Mucosa of stomach (tissue), 1 donor: ENCODE data around the gene ESRRG.

Experiments used
- H3K27me3 ChIP-seq: one replicate; pipeline ENCODE4 v1.7.0; 2013; ENCODE audit warnings: mild to moderate bottlenecking, low read length; ENCODE audit not compliant: control insufficient read depth, insufficient read depth
- H3K36me3 ChIP-seq: one replicate; pipeline ENCODE4 v1.7.0; 2013; ENCODE audit warnings: low read length; ENCODE audit not compliant: control insufficient read depth, insufficient read depth
- H3K4me1 ChIP-seq: one replicate; pipeline ENCODE4 v1.7.0; 2013; ENCODE audit warnings: mild to moderate bottlenecking, low read length; ENCODE audit not compliant: control insufficient read depth, insufficient read depth
- H3K4me3 ChIP-seq: one replicate; pipeline ENCODE4 v1.7.0; 2013; ENCODE audit warnings: low read length
- H3K9ac ChIP-seq: one replicate; pipeline ENCODE4 v1.7.0; 2013; ENCODE audit warnings: mild to moderate bottlenecking, low read length, moderate library complexity
- H3K9me3 ChIP-seq: one replicate; pipeline ENCODE4 v1.7.0; 2013; ENCODE audit warnings: mild to moderate bottlenecking, low read length, moderate library complexity; ENCODE audit not compliant: control insufficient read depth
- donor health status: Pancreatic carcinoma.

The ESRRG gene

GRCh38 chr1:216518844-216519627, 204.2 kb downstream of the ESRRG start:
- H3K27me3 ChIP-seq: no peaks in the 10 kb centered on the region
- H3K4me3 ChIP-seq: no peak overlapping the region
- no peaks in the 10 kb centered on the region for H3K9me3 ChIP-seq
- no peak overlapping the region for H3K9ac ChIP-seq
- no peaks in the 10 kb centered on the region for H3K4me1 ChIP-seq
- H3K36me3 ChIP-seq: no peaks in the 10 kb centered on the region

- Histone ChIP-seq H3K4me3 (no peak overlapping the region), H3K4me1 (peaks cover 17% of the 10 kb centered on the region), H3K36me3 (no peaks in the 10 kb centered on the region), H3K9me3 (no peaks in the 10 kb centered on the region), H3K9ac (no peak overlapping the region), H3K27me3 (no peaks in the 10 kb centered on the region)
Observed at GRCh38 chr1:216502528-216503162, 220.6 kb downstream of the ESRRG start.

GRCh38 chr1:216500273-216500967, 222.8 kb downstream of the ESRRG start:
- Histone ChIP-seq H3K9ac (no peak overlapping the region), H3K4me1 (peaks cover 17% of the 10 kb centered on the region), H3K36me3 (no peaks in the 10 kb centered on the region), H3K9me3 (no peaks in the 10 kb centered on the region), H3K4me3 (no peak overlapping the region), H3K27me3 (no peaks in the 10 kb centered on the region)

GRCh38 chr1:216499581-216500272, 223.5 kb downstream of the ESRRG start:
- Histone ChIP-seq H3K36me3 (no peaks in the 10 kb centered on the region), H3K4me1 (peaks cover 17% of the 10 kb centered on the region), H3K27me3 (no peaks in the 10 kb centered on the region), H3K9ac (no peak overlapping the region), H3K4me3 (no peak overlapping the region), H3K9me3 (no peaks in the 10 kb centered on the region)

- Histone ChIP-seq H3K9me3 (no peaks in the 10 kb centered on the region), H3K27me3 (no peaks in the 10 kb centered on the region), H3K9ac (no peak overlapping the region), H3K4me3 (no peak overlapping the region), H3K36me3 (no peaks in the 10 kb centered on the region), H3K4me1 (peaks cover 17% of the 10 kb centered on the region)
Observed at GRCh38 chr1:216498277-216498676, 225.0 kb downstream of the ESRRG start.

GRCh38 chr1:216485042-216485441, 238.2 kb downstream of the ESRRG start:
- Histone ChIP-seq H3K4me3 (no peak overlapping the region), H3K9me3 (no peaks in the 10 kb centered on the region), H3K27me3 (no peaks in the 10 kb centered on the region), H3K36me3 (no peaks in the 10 kb centered on the region), H3K4me1 (no peaks in the 10 kb centered on the region), H3K9ac (no peak overlapping the region)

GRCh38 chr1:216483672-216484401, 239.4 kb downstream of the ESRRG start:
- no peak overlapping the region for H3K9ac ChIP-seq
- no peaks in the 10 kb centered on the region for H3K27me3 ChIP-seq
- H3K4me3 ChIP-seq: no peak overlapping the region
- H3K9me3 ChIP-seq: no peaks in the 10 kb centered on the region
- no peaks in the 10 kb centered on the region for H3K4me1 ChIP-seq
- H3K36me3 ChIP-seq: no peaks in the 10 kb centered on the region

- H3K9me3 ChIP-seq: no peaks in the 10 kb centered on the region
- no peaks in the 10 kb centered on the region for H3K4me1 ChIP-seq
- H3K36me3 ChIP-seq: no peaks in the 10 kb centered on the region
- H3K27me3 ChIP-seq: no peaks in the 10 kb centered on the region
- no peak overlapping the region for H3K4me3 ChIP-seq
- no peak overlapping the region for H3K9ac ChIP-seq
Observed at GRCh38 chr1:216482620-216483019, 240.6 kb downstream of the ESRRG start.

GRCh38 chr1:216478238-216478637, 245.0 kb downstream of the ESRRG start:
- H3K9ac ChIP-seq: no peak overlapping the region
- no peaks in the 10 kb centered on the region for H3K36me3 ChIP-seq
- H3K4me3 ChIP-seq: no peak overlapping the region
- no peaks in the 10 kb centered on the region for H3K4me1 ChIP-seq
- H3K27me3 ChIP-seq: no peaks in the 10 kb centered on the region
- H3K9me3 ChIP-seq: no peaks in the 10 kb centered on the region

- Histone ChIP-seq H3K9me3 (no peaks in the 10 kb centered on the region), H3K4me3 (no peak overlapping the region), H3K9ac (no peak overlapping the region), H3K36me3 (no peaks in the 10 kb centered on the region), H3K4me1 (no peaks in the 10 kb centered on the region), H3K27me3 (no peaks in the 10 kb centered on the region)
Observed at GRCh38 chr1:216476341-216476740, 246.9 kb downstream of the ESRRG start.

- Histone ChIP-seq H3K36me3 (no peaks in the 10 kb centered on the region), H3K27me3 (no peaks in the 10 kb centered on the region), H3K9ac (no peak overlapping the region), H3K4me1 (no peaks in the 10 kb centered on the region), H3K4me3 (no peak overlapping the region), H3K9me3 (no peaks in the 10 kb centered on the region)
Observed at GRCh38 chr1:216475659-216476276, 247.5 kb downstream of the ESRRG start.
